GDM1 (cell line): Measurements from ENCODE around the gene STRIP2.
"Not testable (repeated sequence)": the region's sequence is repeated elsewhere in the genome, so short reads cannot be mapped to it uniquely, and the experiment has no call there.

Source experiments
- DNase-seq: peaks from one replicate; lab custom pipeline; 2025; lab: John Stamatoyannopoulos, UW

STRIP2 gene

GRCh38 chr7:129532375-129532774 lies 98.1 kb downstream of the STRIP2 start:
- no peak for DNase-seq

- DNase-seq: not testable (repeated sequence)
Observed at GRCh38 chr7:129534558-129535274, 100.5 kb downstream of the STRIP2 start.

GRCh38 chr7:129535896-129536295 lies 101.7 kb downstream of the STRIP2 start:
- DNase-seq: no peak

- no peak for DNase-seq
Observed at GRCh38 chr7:129536323-129536722, 102.1 kb downstream of the STRIP2 start.
